ENCODE results near the gene ASTN2.

Gene ASTN2

GRCh38 chr9:116387934-116388698 lies 1026.7 kb downstream of the ASTN2 start:
- no peak for DNase-seq (ENCODE audit: low read depth in 2 of 2)

- no peak for DNase-seq (ENCODE audit: low read depth in 2 of 2)
Observed at GRCh38 chr9:116383936-116384335, 1030.9 kb downstream of the ASTN2 start.

- DNase-seq (ENCODE audit: low read depth in 2 of 2), result no peak
Observed at GRCh38 chr9:116383133-116383532, 1031.7 kb downstream of the ASTN2 start.

GRCh38 chr9:116382053-116382452 lies 1032.8 kb downstream of the ASTN2 start:
- DNase-seq (ENCODE audit: low read depth in 2 of 2), result no peak

- DNase-seq (ENCODE audit: low read depth in 2 of 2), result no peak
Observed at GRCh38 chr9:116381350-116381749, 1033.5 kb downstream of the ASTN2 start.

- DNase-seq (ENCODE audit: low read depth in 2 of 2), result no peak
Observed at GRCh38 chr9:116380496-116380995, 1034.3 kb downstream of the ASTN2 start.

GRCh38 chr9:116379821-116380220 lies 1035.0 kb downstream of the ASTN2 start:
- DNase-seq (ENCODE audit: low read depth in 2 of 2), result no peak

- no peak for DNase-seq (ENCODE audit: low read depth in 2 of 2)
Observed at GRCh38 chr9:116378873-116379272, 1036.0 kb downstream of the ASTN2 start.

GRCh38 chr9:116377179-116377798 lies 1037.6 kb downstream of the ASTN2 start:
- no peak for DNase-seq (ENCODE audit: low read depth in 2 of 2)

All from stimulated activated CD8-positive, alpha-beta memory T cell treated with anti-CD3 and anti-CD28 coated beads, Interleukin-2, amount 100 ng/mL, for 48 hours (primary cell).